Amniotic stem cell (primary cell): ENCODE results near the gene SLX9.

Experiments
- DNase-seq: peaks from one replicate; lab custom pipeline; 2025; lab: John Stamatoyannopoulos, UW

Gene SLX9

GRCh38 chr21:44947930-44948331, 8.1 kb downstream of the SLX9 start:
- no peak for DNase-seq

- DNase-seq = no peak
These were observed 8.7 kb downstream of the SLX9 start for GRCh38 chr21:44948426-44949120.

GRCh38 chr21:44949161-44949778, 9.4 kb downstream of the SLX9 start:
- no peak for DNase-seq

- peak; percentile 19 for DNase-seq
These were observed 10.0 kb downstream of the SLX9 start for GRCh38 chr21:44949779-44950198.

GRCh38 chr21:44950351-44950750, 10.5 kb downstream of the SLX9 start:
- no peak for DNase-seq

GRCh38 chr21:44951186-44951915, 11.5 kb downstream of the SLX9 start:
- no peak for DNase-seq

- no peak for DNase-seq
These were observed 12.5 kb downstream of the SLX9 start for GRCh38 chr21:44952116-44952928.

- no peak for DNase-seq
These were observed 13.2 kb downstream of the SLX9 start for GRCh38 chr21:44952929-44953627.

- no peak for DNase-seq
These were observed 13.8 kb downstream of the SLX9 start for GRCh38 chr21:44953628-44954021.

GRCh38 chr21:44954281-44954771, 14.5 kb downstream of the SLX9 start:
- no peak for DNase-seq

GRCh38 chr21:44955141-44955797, 15.4 kb downstream of the SLX9 start:
- DNase-seq = no peak

- DNase-seq = no peak
These were observed 16.0 kb downstream of the SLX9 start for GRCh38 chr21:44955798-44956175.

GRCh38 chr21:44956356-44957046, 16.7 kb downstream of the SLX9 start:
- no peak for DNase-seq

GRCh38 chr21:44957047-44957831, 17.4 kb downstream of the SLX9 start:
- DNase-seq = no peak

GRCh38 chr21:44957901-44958451, 18.1 kb downstream of the SLX9 start:
- DNase-seq = no peak

GRCh38 chr21:44958471-44959191, 18.8 kb downstream of the SLX9 start:
- no peak for DNase-seq

- no peak for DNase-seq
These were observed 19.7 kb downstream of the SLX9 start for GRCh38 chr21:44959376-44960091.
